HFFc6 (cell line): ENCODE measurements around the gene TRIM8. TPM values are rescaled to one million over a fixed set of nuclear protein-coding genes. Genes with fewer than 3 reads are reported as not detected.

Experiments used
- DNase-seq: peaks from one replicate; pipeline ENCODE4 v3.0.0-alpha.2; 2018
- H3K27ac Mint-ChIP-seq: 2 replicates; pipeline ENCODE4 v1.8.0; 2020; ENCODE audit warnings: mild to moderate bottlenecking, mixed read lengths
- H3K27me3 Mint-ChIP-seq: 2 replicates; pipeline ENCODE4 v1.8.0; 2021; ENCODE audit warnings: mild to moderate bottlenecking, moderate library complexity, mixed read lengths; ENCODE audit not compliant: insufficient read depth
- H3K36me3 Mint-ChIP-seq: 2 replicates; pipeline ENCODE4 v1.8.0; 2021; ENCODE audit warnings: low read depth, mixed read lengths
- H3K4me1 Mint-ChIP-seq: 2 replicates; pipeline ENCODE4 v1.8.0; 2020; ENCODE audit warnings: low read depth, mixed read lengths
- H3K4me3 Mint-ChIP-seq: 2 replicates; pipeline ENCODE4 v1.8.0; 2020; ENCODE audit warnings: mild to moderate bottlenecking, moderate library complexity, mixed read lengths
- H3K9me3 Mint-ChIP-seq: 2 replicates; pipeline ENCODE4 v1.8.0; 2020; ENCODE audit warnings: mild to moderate bottlenecking, mixed read lengths
- total RNA-seq, 6 experiments: library from RNA; stranded (reverse); fragmentation: NEBNext Ultra II Directional; extraction: Animal tissue kit (Norgen Biotek cat#: 25700); gene quantifications; 2 replicates in 1 of 6; 3 replicates in 5 of 6; pipeline ENCODE4 v1.2.3, GENCODE V29; 2021
- TF ChIP-seq, protein P1 (sequence below): fragments of 200-600 bp; sonication (generic); IDR thresholded peaks from 2 replicates; pipeline ENCODE4 v1.5.0; 2021; ENCODE audit warnings: antibody characterized with exemption, mild to moderate bottlenecking

TRIM8 gene
- total RNA-seq, 6 experiments from 2014 or later: 123 to 148 (median 135) TPM

DNA sequence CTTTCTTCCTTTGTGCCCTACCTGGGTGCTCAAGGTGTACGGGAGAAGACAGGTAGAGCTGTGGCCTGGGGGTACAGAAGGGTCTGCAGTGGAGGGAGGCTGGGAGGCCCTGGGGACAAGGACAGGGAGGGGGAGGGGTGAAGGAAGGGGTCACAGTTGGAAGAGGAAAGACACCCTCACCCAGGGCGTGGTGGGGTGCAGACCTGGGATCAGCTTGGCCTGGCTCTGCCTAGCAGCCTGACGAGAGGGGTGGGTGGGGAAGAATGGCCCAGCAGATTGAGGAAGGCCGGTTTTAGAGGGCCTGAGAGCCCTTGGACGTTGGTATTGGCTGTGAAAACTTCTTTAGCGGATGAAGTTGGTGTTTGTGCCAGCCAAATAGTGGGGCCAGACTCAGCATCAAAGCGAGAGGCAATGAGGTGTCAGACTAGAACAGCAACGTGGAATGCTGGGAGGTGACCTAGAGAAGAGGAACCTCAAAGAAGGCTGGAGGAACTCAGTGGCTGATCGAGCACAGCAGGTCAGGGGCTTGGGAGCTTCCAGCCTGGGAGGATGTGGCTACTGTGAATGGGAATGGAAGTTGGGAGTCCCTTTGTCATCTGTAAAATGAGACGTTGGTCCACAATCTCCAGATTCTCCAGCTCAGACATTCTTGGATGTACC is 18.1 kb upstream of the TRIM8 start:
- H3K27ac Mint-ChIP-seq: peak overlapping the region; percentile 65
- H3K36me3 Mint-ChIP-seq: peaks cover 17% of the 10 kb centered on the region
- peaks cover 2% of the 10 kb centered on the region for H3K27me3 Mint-ChIP-seq
- peaks cover 6% of the 10 kb centered on the region; the same call in 1 of the 2 replicates for H3K9me3 Mint-ChIP-seq
- no peak for DNase-seq
- H3K4me1 Mint-ChIP-seq: peaks cover 72% of the 10 kb centered on the region
- no peak overlapping the region for H3K4me3 Mint-ChIP-seq
- TF ChIP-seq, protein P1, sequence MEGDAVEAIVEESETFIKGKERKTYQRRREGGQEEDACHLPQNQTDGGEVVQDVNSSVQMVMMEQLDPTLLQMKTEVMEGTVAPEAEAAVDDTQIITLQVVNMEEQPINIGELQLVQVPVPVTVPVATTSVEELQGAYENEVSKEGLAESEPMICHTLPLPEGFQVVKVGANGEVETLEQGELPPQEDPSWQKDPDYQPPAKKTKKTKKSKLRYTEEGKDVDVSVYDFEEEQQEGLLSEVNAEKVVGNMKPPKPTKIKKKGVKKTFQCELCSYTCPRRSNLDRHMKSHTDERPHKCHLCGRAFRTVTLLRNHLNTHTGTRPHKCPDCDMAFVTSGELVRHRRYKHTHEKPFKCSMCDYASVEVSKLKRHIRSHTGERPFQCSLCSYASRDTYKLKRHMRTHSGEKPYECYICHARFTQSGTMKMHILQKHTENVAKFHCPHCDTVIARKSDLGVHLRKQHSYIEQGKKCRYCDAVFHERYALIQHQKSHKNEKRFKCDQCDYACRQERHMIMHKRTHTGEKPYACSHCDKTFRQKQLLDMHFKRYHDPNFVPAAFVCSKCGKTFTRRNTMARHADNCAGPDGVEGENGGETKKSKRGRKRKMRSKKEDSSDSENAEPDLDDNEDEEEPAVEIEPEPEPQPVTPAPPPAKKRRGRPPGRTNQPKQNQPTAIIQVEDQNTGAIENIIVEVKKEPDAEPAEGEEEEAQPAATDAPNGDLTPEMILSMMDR: no peak

DNA sequence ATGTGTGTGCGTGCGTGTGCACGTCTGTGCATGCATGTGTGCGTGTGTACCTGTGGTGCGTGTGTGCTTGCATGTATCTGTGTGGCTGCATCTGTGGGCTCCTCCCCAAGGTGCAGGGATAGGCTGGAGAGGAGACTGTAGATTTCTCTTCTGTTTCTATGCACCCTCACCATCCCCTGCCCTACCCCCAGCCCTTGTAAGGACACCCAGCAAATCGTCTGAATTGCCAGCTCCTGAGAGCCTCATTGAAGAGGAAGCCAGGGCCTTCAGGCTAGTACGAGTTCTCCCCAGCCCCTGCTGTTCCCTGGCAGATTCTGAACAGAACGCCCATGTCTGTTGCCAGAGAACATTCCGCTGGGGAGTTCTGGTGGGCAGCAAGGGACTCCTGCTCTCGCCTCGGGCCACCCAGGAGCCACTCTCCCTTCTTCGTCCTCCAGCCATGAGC is 17.0 kb upstream of the TRIM8 start:
- H3K27me3 Mint-ChIP-seq: peaks cover 2% of the 10 kb centered on the region
- TF ChIP-seq, protein P1: no peak
- peaks cover 17% of the 10 kb centered on the region for H3K36me3 Mint-ChIP-seq
- peak overlapping the region; percentile 96 for H3K27ac Mint-ChIP-seq
- DNase-seq: no peak
- peaks cover 6% of the 10 kb centered on the region; the same call in 1 of the 2 replicates for H3K9me3 Mint-ChIP-seq
- H3K4me1 Mint-ChIP-seq: peaks cover 75% of the 10 kb centered on the region
- H3K4me3 Mint-ChIP-seq: peak overlapping the region; percentile 25

DNA sequence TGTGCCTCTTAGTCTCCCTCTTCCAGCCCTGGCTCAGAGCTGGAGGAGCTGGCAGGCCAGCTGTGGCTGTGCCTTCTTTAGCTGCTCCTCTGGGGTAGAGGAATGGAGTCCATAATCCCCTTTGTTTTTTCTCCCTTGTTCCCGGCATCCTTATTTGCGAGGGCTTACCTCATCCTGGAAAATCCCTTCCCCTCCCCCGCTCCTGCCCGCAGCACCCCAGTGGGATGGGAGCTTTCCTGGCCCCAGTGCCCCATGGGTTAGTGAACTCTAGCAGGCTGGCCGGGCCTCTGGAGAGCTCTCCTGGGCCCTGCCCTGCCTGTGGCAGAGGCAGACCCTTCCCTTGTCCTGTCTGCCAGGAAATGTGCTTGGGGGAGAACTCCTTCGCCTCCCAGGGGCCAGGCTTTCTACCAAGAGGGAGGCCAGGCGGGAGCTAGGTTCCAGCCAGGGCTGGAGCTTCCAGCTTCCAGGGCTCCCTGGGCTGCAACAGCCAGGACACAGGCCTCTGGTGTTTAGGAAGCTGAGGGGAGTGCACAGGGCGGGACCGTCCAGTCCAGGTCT is 16.5 kb upstream of the TRIM8 start:
- Mint-ChIP-seq H3K4me1 (peaks cover 80% of the 10 kb centered on the region), H3K4me3 (peak overlapping the region; percentile 25)
- DNase-seq: peak; percentile 36

DNA sequence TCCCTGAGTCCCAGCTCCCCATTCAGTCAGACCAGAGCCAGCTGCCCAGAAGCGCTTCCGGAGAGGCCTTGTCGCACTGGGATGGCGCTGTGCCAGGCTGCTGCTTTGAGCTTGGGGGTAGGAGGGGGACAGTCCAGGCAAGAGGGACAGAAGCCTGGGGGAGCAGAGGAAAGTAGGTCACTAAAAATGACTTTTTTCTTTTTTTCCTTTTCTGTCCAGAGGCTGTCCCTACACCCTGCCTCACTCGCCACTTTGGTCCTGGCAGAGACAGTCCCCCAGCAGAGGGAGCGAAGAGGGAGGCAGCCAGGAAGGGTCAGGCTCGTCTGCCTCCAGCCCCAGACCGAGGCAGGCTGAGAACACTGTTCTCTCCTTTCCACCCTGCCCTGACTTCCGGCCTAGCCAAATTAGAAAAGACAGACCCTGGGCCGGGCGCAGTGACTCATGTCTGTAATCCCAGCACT is 15.8 kb upstream of the TRIM8 start:
- peaks cover 11% of the 10 kb centered on the region for H3K36me3 Mint-ChIP-seq
- TF ChIP-seq, protein P1: no peak; the same call in 1 of the 2 replicates
- peak overlapping the region; percentile 39; the same call in 1 of the 2 replicates for H3K4me3 Mint-ChIP-seq
- no peak for DNase-seq
- H3K27ac Mint-ChIP-seq: peak overlapping the region; percentile 96
- peaks cover 2% of the 10 kb centered on the region for H3K27me3 Mint-ChIP-seq
- peaks cover 87% of the 10 kb centered on the region for H3K4me1 Mint-ChIP-seq
- peaks cover 6% of the 10 kb centered on the region; the same call in 1 of the 2 replicates for H3K9me3 Mint-ChIP-seq

More for the DNA sequence above, 16.5 kb upstream of the TRIM8 start:
- Mint-ChIP-seq H3K27ac (peak overlapping the region; percentile 96), H3K27me3 (peaks cover 2% of the 10 kb centered on the region), H3K9me3 (peaks cover 6% of the 10 kb centered on the region; the same call in 1 of the 2 replicates), H3K36me3 (peaks cover 17% of the 10 kb centered on the region)
- TF ChIP-seq, protein P1: no peak

DNA sequence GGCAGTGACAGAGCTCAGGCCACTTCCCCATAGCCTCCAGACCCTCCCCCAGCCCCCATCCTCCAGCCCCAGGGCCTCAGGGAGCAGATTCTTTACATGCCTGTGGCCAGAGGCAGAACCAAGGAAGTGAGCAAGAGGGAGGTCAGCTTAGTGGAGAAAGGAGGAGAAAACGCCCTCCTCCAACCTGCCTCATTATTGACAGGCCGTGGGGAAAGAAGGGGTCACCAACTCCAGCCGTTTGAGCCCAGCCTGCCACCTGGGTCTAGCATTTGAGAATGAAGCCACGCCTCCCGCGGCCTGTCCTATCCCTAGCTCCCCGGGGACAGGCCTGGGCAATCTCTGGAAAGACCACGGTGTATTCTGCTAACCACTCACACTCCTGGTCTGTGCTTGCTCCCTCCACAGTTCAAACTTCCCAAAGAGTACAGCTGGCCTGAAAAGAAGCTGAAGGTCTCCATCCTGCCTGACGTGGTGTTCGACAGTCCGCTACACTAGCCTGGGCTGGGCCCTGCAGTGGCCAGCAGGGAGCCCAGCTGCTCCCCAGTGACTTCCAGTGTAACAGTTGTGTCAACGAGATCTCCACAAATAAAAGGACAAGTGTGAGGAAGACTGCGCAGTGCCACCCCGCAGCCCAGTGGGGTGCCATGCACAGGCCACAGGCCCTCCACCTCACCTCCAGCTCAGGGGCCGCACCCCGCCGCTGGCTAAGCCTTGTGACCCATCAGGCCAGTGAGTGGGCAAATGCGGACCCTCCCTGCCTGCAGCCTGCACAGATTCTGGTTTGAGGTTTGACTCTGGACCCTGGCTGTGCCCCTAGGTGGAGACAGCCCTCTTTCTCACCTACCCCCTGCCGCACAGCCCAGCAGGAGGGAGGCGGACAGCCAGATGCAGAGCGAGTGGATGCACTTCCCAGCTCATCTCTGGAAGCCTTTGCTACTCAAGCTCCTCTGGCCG is 14.3 kb upstream of the TRIM8 start:
- peak overlapping the region; percentile 45 for H3K4me3 Mint-ChIP-seq
- peaks cover under 1% of the 10 kb centered on the region; the same call in 1 of the 2 replicates for H3K36me3 Mint-ChIP-seq
- TF ChIP-seq, protein P1: peak; percentile 25; the same call in 1 of the 2 replicates
- peaks cover 2% of the 10 kb centered on the region for H3K27me3 Mint-ChIP-seq
- peak overlapping the region; percentile 96 for H3K27ac Mint-ChIP-seq
- DNase-seq: peak; percentile 84
- no peaks in the 10 kb centered on the region for H3K9me3 Mint-ChIP-seq
- H3K4me1 Mint-ChIP-seq: peaks cover 97% of the 10 kb centered on the region
